Testis (tissue), 2 donors: Measurements from ENCODE around the gene KDM3B.

ENCODE experiments used
- CTCF ChIP-seq, 3 experiments: fragments of 450-650 bp in 2 of 3; fragments of 200-600 bp in 1 of 3; sonication (generic) in 1 of 3; IDR thresholded peaks; one replicate each; pipeline ENCODE4 v1.5.1; 2016 to 2019; ENCODE audit warnings: antibody characterized with exemption in 3 of 3, mild to moderate bottlenecking in 2 of 3, moderate library complexity in 1 of 3
- POLR2A ChIP-seq: fragments of 450-650 bp; IDR thresholded peaks from one replicate; pipeline ENCODE4 v1.6.1; 2017; ENCODE audit warnings: antibody characterized with exemption, mild to moderate bottlenecking, moderate library complexity

DNA sequence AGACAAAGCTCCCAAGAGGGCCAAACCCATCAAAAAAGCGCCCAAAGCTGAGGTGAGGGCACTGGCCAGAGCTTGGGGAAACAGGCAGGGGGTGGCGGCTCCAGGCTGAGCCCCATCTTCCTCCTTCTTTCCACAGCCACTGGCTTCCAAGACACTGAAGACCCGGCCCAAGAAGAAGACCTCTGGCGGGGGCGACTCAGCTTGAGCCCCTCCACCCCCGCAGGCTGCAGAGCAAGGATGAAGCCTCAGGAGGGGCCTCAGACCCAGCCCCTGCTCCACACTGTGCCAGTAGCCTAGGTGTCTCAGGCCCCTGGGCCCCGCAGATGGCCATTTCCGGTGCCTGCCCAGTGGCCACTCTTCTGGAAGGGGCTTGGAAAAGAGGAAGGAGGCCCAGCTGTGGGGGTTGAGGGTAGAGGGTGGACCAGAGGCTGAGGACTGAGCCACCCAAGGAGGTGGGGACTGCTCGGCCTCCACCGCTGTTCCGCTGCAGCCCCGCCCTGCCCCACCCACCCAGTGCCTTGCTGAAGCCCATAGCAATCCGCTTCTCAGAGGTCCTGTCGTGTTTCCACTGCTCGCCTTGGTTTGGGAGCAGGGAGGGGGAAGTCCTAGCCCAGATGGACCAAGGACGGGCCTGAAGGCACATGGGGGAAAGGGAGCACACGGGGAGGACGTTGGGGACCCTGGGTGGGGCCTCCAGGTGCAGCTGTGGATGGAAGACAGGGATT, 93.2 kb downstream of the KDM3B start:
- no peak for TF ChIP-seq CTCF (IDR thresholded peaks at IDR 0.05)
- no peak for TF ChIP-seq POLR2A
